Lung (tissue), 12 donors: Measurements from ENCODE around the gene CPED1. TPM values are rescaled to one million over a fixed set of nuclear protein-coding genes. Genes with fewer than 3 reads are reported as not detected.

Experiments
- ATAC-seq: fragments of 200-7000 bp; cut with Tn5 transposase; one replicate; pipeline ENCODE4 v1.9.1; 2020; ENCODE audit warnings: moderate number of reproducible peaks; ENCODE audit not compliant: insufficient read depth, low FRiP score
- DNase-seq, 3 donors: peaks; one replicate each; pipeline ENCODE4 v3.0.0-alpha.2; 2013 to 2017
- H3K27ac ChIP-seq, 2 donors: one replicate each; pipeline ENCODE4 v1.5.1; 2013; ENCODE audit warnings: mild to moderate bottlenecking in 2 of 2, moderate library complexity in 2 of 2, control low read depth in 1 of 2, inconsistent platforms in 1 of 2, low read depth in 1 of 2, low read length in 1 of 2
- H3K27me3 ChIP-seq, 3 donors: one replicate each; pipeline ENCODE4 v1.5.1; 2013; ENCODE audit warnings: low read length in 2 of 3; ENCODE audit not compliant: control insufficient read depth in 3 of 3, insufficient read depth in 3 of 3
- H3K36me3 ChIP-seq, 4 donors: one replicate each; pipeline ENCODE4 v1.5.1; 2013; ENCODE audit warnings: low read length in 4 of 4, mild to moderate bottlenecking in 1 of 4, moderate library complexity in 1 of 4; ENCODE audit not compliant: control insufficient read depth in 4 of 4, insufficient read depth in 4 of 4
- H3K4me1 ChIP-seq, 5 donors: one replicate each; pipeline ENCODE4 v1.5.1; 2013; ENCODE audit warnings: low read length in 5 of 5, mild to moderate bottlenecking in 2 of 5, moderate library complexity in 1 of 5; ENCODE audit not compliant: control insufficient read depth in 5 of 5, insufficient read depth in 5 of 5
- H3K4me3 ChIP-seq: one replicate; pipeline ENCODE4 v1.5.1; 2013; ENCODE audit warnings: mild to moderate bottlenecking, control low read depth, moderate library complexity
- H3K9ac ChIP-seq, 2 donors: one replicate each; pipeline ENCODE4 v1.5.1; 2013; ENCODE audit warnings: low read length in 2 of 2, control low read depth in 1 of 2; ENCODE audit not compliant: insufficient read depth in 1 of 2
- H3K9me3 ChIP-seq, 4 donors: one replicate each; pipeline ENCODE4 v1.5.1; 2013; ENCODE audit warnings: low read length in 3 of 4, mild to moderate bottlenecking in 1 of 4, moderate library complexity in 1 of 4; ENCODE audit not compliant: control insufficient read depth in 4 of 4, insufficient read depth in 3 of 4
- CTCF ChIP-seq: IDR thresholded peaks from 2 replicates; pipeline ENCODE4 v1.5.1; 2012; ENCODE audit warnings: mild to moderate bottlenecking; ENCODE audit errors: control extremely low read depth, extremely low read depth
- WGBS, 2 donors: extraction: QIAGEN DNeasy Blood & Tissue Kit; methylation state at CpG; one replicate each; pipeline ENCODE4 v1.1.7; 2013; 5-methylcytosine and 5-hydroxymethylcytosine counted together
- polyA plus RNA-seq, 2 donors: library from polyadenylated mRNA; stranded (reverse); fragments of 200-250 nt; gene quantifications; one replicate each; pipeline ENCODE4 v1.2.1, GENCODE V29; 2013
- total RNA-seq, 2 donors: library from RNA; depleted of rRNA in 1 of 2; stranded (reverse); fragments of >200 nt in 1 of 2; gene quantifications; one replicate each; pipeline ENCODE4 v1.2.1, GENCODE V29; 2014 to 2021
- donor health status: control.
- donor health status: control.
- donor health status: Bipolar disorder and iron deficiency.
- donor health status: healthy.
- donor health status: DM: yes; HTN: yes; CAD: no.

CPED1 gene
- total and polyA plus RNA-seq, 4 donors: 1.8 to 32.3 (median 7.4) TPM

- Histone ChIP-seq H3K27ac (no peak overlapping the region), H3K4me3 (no peak overlapping the region), H3K9ac (no peak overlapping the region), H3K9me3 (no peaks in the 10 kb centered on the region), H3K27me3 (no peaks in the 10 kb centered on the region), H3K4me1 (peaks cover 0 to 5% (median 0%) of the 10 kb centered on the region in 5 donors), H3K36me3 (peaks cover 0 to 4% (median 0%) of the 10 kb centered on the region in 4 donors)
- no peak for ATAC-seq
- DNase-seq: no peak
- TF ChIP-seq CTCF: no peak
Observed at GRCh38 chr7:121049897-121050296, 61.4 kb downstream of the CPED1 start.

GRCh38 chr7:121053219-121053618 lies 64.7 kb downstream of the CPED1 start:
- no peaks in the 10 kb centered on the region for H3K27me3 ChIP-seq
- ATAC-seq (no peak), DNase-seq (no peak)
- no peaks in the 10 kb centered on the region for H3K9me3 ChIP-seq
- no peak for TF ChIP-seq CTCF
- peaks cover 0 to 5% (median 0%) of the 10 kb centered on the region in 5 donors for H3K4me1 ChIP-seq
- H3K9ac ChIP-seq: no peak overlapping the region
- H3K36me3 ChIP-seq: peaks cover 0 to 4% (median 0%) of the 10 kb centered on the region in 4 donors
- no peak overlapping the region for H3K4me3 ChIP-seq
- no peak overlapping the region for H3K27ac ChIP-seq
- 91 to 94% methylated on average over 1 of the region's 1 CpG for WGBS, 2 donors

- no peak for DNase-seq
- peaks cover 0 to 3% (median 0%) of the 10 kb centered on the region in 5 donors for H3K4me1 ChIP-seq
- 55 to 68% methylated on average over 1 of the region's 1 CpG for WGBS, 2 donors
- H3K4me3 ChIP-seq: no peak overlapping the region
- no peak for TF ChIP-seq CTCF
- H3K27me3 ChIP-seq: no peaks in the 10 kb centered on the region
- no peak overlapping the region for H3K9ac ChIP-seq
- H3K9me3 ChIP-seq: no peaks in the 10 kb centered on the region
- ATAC-seq: no peak
- H3K36me3 ChIP-seq: peaks cover 0 to 4% (median 0%) of the 10 kb centered on the region in 4 donors
- no peak overlapping the region for H3K27ac ChIP-seq
Observed at GRCh38 chr7:121054925-121055324, 66.4 kb downstream of the CPED1 start.

- WGBS, 2 donors: 95 to 96% methylated on average over 5 of the region's 5 CpGs
- Histone ChIP-seq H3K4me1 (no peaks in the 10 kb centered on the region), H3K4me3 (no peak overlapping the region), H3K27ac (no peak overlapping the region), H3K36me3 (peaks cover 0 to 5% (median 1%) of the 10 kb centered on the region in 4 donors), H3K9ac (no peak overlapping the region), H3K27me3 (no peaks in the 10 kb centered on the region), H3K9me3 (no peaks in the 10 kb centered on the region)
- no peak for ATAC-seq
- no peak for TF ChIP-seq CTCF
- DNase-seq: no peak
Observed at GRCh38 chr7:121057878-121058277, 69.4 kb downstream of the CPED1 start.
